ENCODE measurements around the gene DSC1.

GRCh38 chr18:31102941-31103340 is 59.7 kb downstream of the DSC1 start:
- TF ChIP-seq NFRKB (IDR thresholded peaks at IDR 0.05) (no peak), FOXK2 (IDR thresholded peaks at IDR 0.05) (no peak), SP1 (IDR thresholded peaks at IDR 0.05) (no peak), FOXM1 (IDR thresholded peaks at IDR 0.05; ENCODE audit: borderline replicate concordance) (no peak), TARDBP (IDR thresholded peaks at IDR 0.05) (no peak), BHLHE40 (IDR thresholded peaks at IDR 0.05; ENCODE audit: borderline replicate concordance) (no peak), SUZ12 (IDR thresholded peaks at IDR 0.05) (no peak), FOXA1 (IDR thresholded peaks at IDR 0.05) (no peak), HDGF (IDR thresholded peaks at IDR 0.05; ENCODE audit: borderline replicate concordance) (no peak)
